DND-41 (cell line): Measurements from ENCODE around the gene C16orf74.
A peak's percentile ranks its signal among the peaks of the same experiment; 100 is the strongest.

Experiments
- ATAC-seq: fragments of 200-7000 bp; cut with Tn5 transposase; 3 replicates; pipeline ENCODE4 v1.9.1; 2021; ENCODE audit warnings: low read depth; ENCODE audit not compliant: insufficient read depth
- DNase-seq: peaks from one replicate; pipeline ENCODE4 v3.0.0-alpha.2; 2020
- H2AFZ ChIP-seq: 2 replicates; pipeline ENCODE4 v1.6.0; 2012; ENCODE audit warnings: low read depth, low read length
- H3K27ac ChIP-seq: 2 replicates; pipeline ENCODE4 v1.5.1; 2012; ENCODE audit warnings: low read length, inconsistent platforms
- H3K27me3 ChIP-seq: fragments of 200-600 bp; sonication (generic); 2 replicates; pipeline ENCODE4 v1.6.0; 2012; ENCODE audit warnings: low read length, mild to moderate bottlenecking, inconsistent platforms; ENCODE audit not compliant: insufficient read depth, poor library complexity
- H3K36me3 ChIP-seq: 2 replicates; pipeline ENCODE4 v1.5.1; 2012; ENCODE audit warnings: low read length, inconsistent platforms; ENCODE audit not compliant: insufficient read depth
- H3K4me1 ChIP-seq: 2 replicates; pipeline ENCODE4 v1.5.1; 2012; ENCODE audit warnings: mild to moderate bottlenecking, low read length; ENCODE audit not compliant: insufficient read depth
- H3K4me2 ChIP-seq: 2 replicates; pipeline ENCODE4 v1.6.0; 2012; ENCODE audit warnings: mild to moderate bottlenecking, moderate library complexity, low read length, inconsistent platforms; ENCODE audit not compliant: insufficient read depth
- H3K4me3 ChIP-seq, 2 experiments: fragments of 200-600 bp in 1 of 2; shearing (Covaris generic) in 1 of 2; 2 replicates each; pipeline ENCODE4 v1.5.1; 2012 to 2016; ENCODE audit warnings: inconsistent platforms in 2 of 2, low read length in 2 of 2, mild to moderate bottlenecking in 2 of 2, low read depth in 1 of 2, moderate library complexity in 1 of 2
- H3K79me2 ChIP-seq: 2 replicates; pipeline ENCODE4 v1.6.0; 2012; ENCODE audit warnings: low read length, inconsistent platforms; ENCODE audit not compliant: insufficient read depth
- H3K9ac ChIP-seq: 2 replicates; pipeline ENCODE4 v1.6.0; 2012; ENCODE audit warnings: low read depth, mild to moderate bottlenecking, inconsistent platforms, low read length, moderate library complexity
- H3K9me3 ChIP-seq: 2 replicates; pipeline ENCODE4 v1.5.1; 2012; ENCODE audit warnings: low read length, moderate library complexity, mild to moderate bottlenecking, inconsistent platforms; ENCODE audit not compliant: insufficient read depth, severe bottlenecking
- H4K20me1 ChIP-seq: 2 replicates; pipeline ENCODE4 v1.6.0; 2012; ENCODE audit warnings: low read length; ENCODE audit not compliant: insufficient read depth
- CTCF ChIP-seq: IDR thresholded peaks from 2 replicates; pipeline ENCODE4 v1.5.1; 2012; ENCODE audit warnings: borderline replicate concordance, low read length, moderate library complexity, mild to moderate bottlenecking; ENCODE audit not compliant: poor library complexity, severe bottlenecking; ENCODE audit errors: extremely low read depth
- EZH2 ChIP-seq: IDR thresholded peaks from 3 replicates; pipeline ENCODE4 v1.6.1; 2012; ENCODE audit warnings: borderline replicate concordance, low read depth, mild to moderate bottlenecking, moderate library complexity, low read length, inconsistent platforms; ENCODE audit not compliant: severe bottlenecking

The C16orf74 gene

GRCh38 chr16:85735225-85735635, 15.7 kb downstream of the C16orf74 start:
- ATAC-seq (peak; percentile 65), DNase-seq (peak; percentile 41)
- Histone ChIP-seq H3K4me2 (no peak overlapping the region), H3K4me3 (no peak overlapping the region), H3K27me3 (no peaks in the 10 kb centered on the region), H3K79me2 (no peaks in the 10 kb centered on the region), H3K9ac (no peak overlapping the region), H2AFZ (no peak overlapping the region), H3K27ac (no peak overlapping the region), H3K36me3 (no peaks in the 10 kb centered on the region), H3K9me3 (no peaks in the 10 kb centered on the region), H4K20me1 (no peaks in the 10 kb centered on the region), H3K4me1 (no peaks in the 10 kb centered on the region)
- TF ChIP-seq EZH2: no peak
- no peak for TF ChIP-seq CTCF

DNA sequence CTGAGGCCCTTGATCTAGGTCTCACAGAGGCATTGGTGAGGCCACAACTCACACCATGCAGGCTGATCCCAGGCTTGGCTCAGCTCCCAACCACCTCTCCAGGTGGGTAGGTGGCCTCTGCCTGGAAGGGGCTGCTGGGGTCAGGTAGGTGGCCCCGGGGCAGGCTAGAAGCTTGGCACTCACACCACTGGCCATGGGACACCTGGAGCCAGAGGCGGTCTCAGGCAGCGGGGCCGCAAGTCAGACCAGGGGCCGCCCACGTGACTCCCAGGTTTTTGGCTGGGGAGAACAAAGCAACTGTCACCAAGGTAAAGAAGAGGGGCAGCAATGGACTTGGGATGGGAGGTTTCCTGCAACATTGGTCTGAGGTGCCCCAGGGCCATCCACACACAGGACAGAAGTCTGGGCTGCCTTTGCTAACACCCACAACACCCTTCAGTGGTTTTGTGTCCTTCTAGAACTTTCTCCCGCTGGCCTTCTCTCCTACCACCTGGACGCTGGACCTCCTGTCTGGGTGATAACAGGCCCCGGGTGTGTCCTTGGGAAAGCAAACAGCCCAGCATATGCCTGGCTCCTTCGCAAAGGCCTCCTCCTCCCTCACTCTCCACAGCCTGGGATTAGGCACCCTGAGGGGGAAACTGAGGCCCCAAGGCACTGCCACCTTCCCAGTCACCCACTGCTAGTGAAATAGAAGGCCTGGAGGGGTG, 16.4 kb downstream of the C16orf74 start:
- H2AFZ ChIP-seq: no peak overlapping the region
- H3K79me2 ChIP-seq: no peaks in the 10 kb centered on the region
- ATAC-seq (no peak), DNase-seq (no peak)
- H3K27me3 ChIP-seq: no peaks in the 10 kb centered on the region
- no peaks in the 10 kb centered on the region for H4K20me1 ChIP-seq
- no peak overlapping the region for H3K9ac ChIP-seq
- no peaks in the 10 kb centered on the region for H3K36me3 ChIP-seq
- no peak overlapping the region for H3K27ac ChIP-seq
- no peak for TF ChIP-seq CTCF
- no peak for TF ChIP-seq EZH2
- H3K4me2 ChIP-seq: no peak overlapping the region
- no peaks in the 10 kb centered on the region for H3K4me1 ChIP-seq
- no peaks in the 10 kb centered on the region for H3K9me3 ChIP-seq
- H3K4me3 ChIP-seq: no peak overlapping the region

DNA sequence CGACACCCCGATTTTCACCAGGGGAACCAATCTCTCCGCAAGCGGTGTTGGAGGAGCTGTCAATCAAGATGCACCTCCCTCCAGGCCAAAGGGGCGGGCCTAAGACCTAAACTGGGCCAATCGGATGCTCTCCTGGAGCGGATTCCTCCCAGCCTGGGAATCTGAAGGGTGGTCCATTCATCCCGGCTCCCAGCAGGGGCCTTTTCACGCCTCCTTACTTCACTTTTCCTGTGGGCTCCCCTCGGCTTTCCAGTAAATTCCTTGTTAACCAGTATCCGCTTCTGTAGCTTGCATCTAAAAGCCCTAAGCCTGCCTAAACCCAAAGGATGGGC, 17.1 kb downstream of the C16orf74 start:
- Histone ChIP-seq H3K9me3 (no peaks in the 10 kb centered on the region), H3K79me2 (no peaks in the 10 kb centered on the region), H3K27ac (no peak overlapping the region), H3K4me2 (no peak overlapping the region), H3K27me3 (no peaks in the 10 kb centered on the region), H3K4me3 (no peak overlapping the region), H2AFZ (no peak overlapping the region), H3K36me3 (no peaks in the 10 kb centered on the region), H3K4me1 (no peaks in the 10 kb centered on the region), H4K20me1 (no peaks in the 10 kb centered on the region), H3K9ac (no peak overlapping the region)
- TF ChIP-seq CTCF: no peak
- no peak for TF ChIP-seq EZH2
- DNase-seq (no peak), ATAC-seq (no peak)
